Stimulated activated CD8-positive, alpha-beta memory T cell treated with anti-CD3 and anti-CD28 coated beads, Interleukin-15, amount 100 ng/mL, for 4 hours (primary cell): ENCODE data around the gene MTERF4.

ENCODE experiments used
- DNase-seq, 2 donors: peaks; one replicate each; pipeline ENCODE4 v3.0.0-alpha.2; 2020; ENCODE audit warnings: low read depth in 2 of 2

Gene MTERF4

DNA sequence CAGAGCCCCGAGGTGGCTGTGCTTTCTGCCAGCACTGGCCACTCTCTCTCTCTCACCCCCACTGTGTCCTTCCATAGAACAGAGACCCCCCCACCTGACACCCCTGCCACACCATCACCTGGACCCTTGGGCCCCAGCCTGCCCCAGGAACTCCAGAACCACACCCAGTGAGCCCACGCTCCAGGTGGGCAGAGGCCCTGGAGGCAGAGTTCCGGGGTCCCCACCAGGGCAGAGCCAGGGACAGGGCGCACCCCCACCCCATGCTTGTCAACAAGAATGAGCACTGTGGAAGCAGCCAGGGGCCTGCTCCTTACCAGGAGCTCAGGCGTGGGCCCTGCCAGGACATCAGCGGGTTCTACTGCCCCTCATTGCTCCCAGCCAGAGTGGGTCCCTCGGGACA lies 32.6 kb upstream of the MTERF4 start:
- DNase-seq = no peak

GRCh38 chr2:241133436-241133820 lies 31.3 kb upstream of the MTERF4 start:
- no peak for DNase-seq

GRCh38 chr2:241132538-241133435 lies 30.7 kb upstream of the MTERF4 start:
- DNase-seq = no peak

DNA sequence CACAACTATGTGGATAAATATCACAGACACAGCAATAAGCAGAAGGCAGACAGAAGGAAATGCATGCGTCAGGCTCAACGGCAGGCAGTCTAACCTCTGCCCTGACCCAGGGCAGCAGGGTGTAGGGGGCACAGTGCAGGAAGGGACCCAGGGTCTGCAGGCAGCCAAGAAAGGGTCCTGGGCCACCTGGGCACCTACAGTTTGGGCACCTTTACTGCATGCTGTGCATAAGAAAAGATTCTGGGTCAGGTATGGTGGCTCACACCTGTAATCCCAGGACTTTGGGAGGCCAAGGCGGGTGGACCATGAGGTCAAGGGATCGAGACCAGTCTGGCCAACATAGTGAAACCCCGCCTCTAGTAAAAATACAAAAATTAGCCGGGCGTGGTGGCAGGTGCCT lies 29.4 kb upstream of the MTERF4 start:
- no peak for DNase-seq

DNA sequence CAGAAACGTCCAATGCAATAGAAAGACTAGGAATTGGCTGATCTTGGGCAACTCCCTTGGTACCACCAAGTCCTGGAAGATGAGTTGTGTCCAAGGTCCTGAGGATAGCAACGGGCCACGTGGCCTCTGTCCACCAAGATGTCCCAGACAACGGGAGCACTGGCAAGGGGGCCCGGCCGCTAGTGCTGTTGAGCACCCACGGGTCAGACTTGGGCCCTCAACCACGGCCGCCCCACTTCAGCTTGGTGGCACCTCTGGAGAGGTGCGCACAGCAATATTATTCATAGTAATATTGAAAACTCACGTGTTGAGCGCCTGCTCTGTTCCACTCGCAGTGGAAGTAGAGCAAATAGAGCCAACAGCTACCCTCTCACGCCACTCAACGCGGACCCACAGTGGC lies 28.2 kb upstream of the MTERF4 start:
- DNase-seq = no peak

DNA sequence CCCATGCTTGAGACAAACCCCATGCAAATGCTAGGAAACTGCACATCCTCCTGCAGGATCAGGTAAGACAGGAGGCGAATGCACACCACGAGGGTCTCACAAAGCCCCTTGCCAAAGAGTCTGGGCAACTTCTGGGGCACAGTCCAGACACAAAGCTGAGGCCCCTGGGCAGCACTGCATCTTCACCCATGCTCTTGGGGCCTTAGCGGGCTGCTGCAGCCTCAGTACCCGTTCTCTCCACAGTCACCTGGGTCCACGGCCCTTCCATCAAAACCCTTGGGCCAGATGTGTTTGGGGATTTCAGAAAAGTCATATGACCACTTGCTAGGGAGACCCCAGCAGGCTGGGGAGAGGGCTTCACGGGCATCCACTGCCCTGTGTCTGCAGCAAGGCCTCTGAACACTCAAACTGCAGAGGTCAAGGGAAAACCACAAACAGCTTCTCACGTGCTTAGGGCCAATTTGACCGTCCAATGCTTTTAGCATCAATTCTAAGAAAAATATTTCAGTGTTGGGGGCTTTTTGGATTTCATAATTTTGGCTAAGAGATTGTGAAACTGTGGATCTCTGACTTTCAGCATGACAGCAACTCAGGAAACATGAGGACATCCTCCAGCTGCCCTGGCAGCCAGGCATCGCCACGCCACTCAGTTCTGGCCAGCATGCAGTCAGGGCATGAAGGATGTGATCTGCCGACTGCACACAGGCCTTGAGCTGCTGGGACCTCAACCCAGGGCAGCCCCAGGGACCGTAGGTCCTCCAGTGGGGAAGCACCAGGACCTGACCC lies 27.2 kb upstream of the MTERF4 start:
- DNase-seq = no peak

GRCh38 chr2:241128266-241128665 lies 26.2 kb upstream of the MTERF4 start:
- no peak for DNase-seq

- DNase-seq = no peak
Observed at GRCh38 chr2:241126771-241127202, 24.7 kb upstream of the MTERF4 start.

DNA sequence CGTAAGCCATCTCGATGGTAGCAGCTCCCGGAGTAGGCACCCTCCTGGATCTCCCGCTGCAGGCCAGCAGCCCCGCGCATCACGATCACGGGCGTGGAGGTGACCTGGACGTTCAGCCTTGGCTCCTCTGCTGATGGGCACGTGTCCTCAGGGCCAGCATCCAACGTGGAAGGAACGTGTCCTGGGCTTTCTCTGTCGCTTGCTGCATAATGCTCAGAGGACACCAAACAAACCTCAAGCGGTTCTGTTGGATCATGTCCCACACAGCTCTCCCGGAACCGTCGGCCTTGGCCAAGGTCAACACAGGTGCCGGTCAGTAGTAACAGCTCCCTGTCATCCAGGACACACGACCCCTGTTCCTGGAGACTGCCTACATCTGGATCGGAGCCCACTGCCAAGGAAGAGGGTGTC lies 24.1 kb upstream of the MTERF4 start:
- DNase-seq = no peak

DNA sequence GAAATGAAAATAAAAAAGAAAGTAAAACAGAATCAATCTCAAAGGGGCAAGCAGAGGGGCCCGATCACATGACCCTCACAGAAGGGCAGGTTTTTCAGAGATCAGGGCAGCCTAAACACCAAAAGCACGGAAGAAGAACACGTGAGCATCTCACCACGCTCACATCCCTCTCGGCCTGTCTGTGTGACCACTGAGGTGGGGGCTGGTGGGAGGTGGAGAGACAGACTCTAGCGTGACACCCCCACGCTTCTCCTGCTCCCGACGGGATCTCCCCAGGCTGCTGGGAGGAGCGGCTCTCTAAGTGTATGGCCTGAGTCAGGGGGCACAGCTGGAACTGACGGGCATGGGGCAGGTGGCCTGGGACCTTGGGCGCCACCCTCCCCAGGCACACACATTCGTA lies 23.5 kb upstream of the MTERF4 start:
- DNase-seq = no peak

DNA sequence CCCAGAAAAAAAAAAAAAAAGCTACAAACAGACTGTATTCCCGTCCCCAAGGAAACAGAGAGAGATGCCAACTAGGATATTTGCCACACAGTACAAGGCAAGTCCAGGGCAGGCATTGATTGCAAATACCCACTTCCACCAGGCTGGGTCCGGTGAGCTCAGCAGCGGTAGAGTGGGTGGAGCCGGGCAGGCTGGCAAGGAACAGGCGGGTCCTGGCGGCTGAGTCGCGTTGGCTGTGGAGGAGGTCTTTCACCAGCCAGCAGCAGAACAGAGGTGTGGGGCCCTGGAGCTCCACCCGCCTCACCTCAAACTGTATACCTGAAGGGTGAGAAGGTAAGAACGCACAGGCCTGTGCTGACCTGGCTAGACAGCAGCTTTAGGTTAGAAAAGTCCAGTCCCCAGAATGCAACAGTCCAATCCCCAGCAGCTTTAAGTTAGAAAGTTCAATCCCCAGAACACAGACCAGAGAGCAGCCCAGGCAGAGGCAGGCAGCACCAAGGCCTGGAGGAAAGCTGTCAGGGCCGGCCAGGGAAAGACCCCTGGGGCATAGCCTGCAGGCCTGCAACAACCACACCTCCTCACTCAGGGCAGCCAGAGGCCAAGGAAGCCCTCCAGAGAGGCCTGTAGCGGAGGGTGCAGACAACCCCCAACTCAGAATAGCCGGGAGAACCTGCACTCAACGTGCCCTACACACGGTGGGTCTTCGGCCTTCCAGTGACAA lies 21.9 kb upstream of the MTERF4 start:
- no peak for DNase-seq

DNA sequence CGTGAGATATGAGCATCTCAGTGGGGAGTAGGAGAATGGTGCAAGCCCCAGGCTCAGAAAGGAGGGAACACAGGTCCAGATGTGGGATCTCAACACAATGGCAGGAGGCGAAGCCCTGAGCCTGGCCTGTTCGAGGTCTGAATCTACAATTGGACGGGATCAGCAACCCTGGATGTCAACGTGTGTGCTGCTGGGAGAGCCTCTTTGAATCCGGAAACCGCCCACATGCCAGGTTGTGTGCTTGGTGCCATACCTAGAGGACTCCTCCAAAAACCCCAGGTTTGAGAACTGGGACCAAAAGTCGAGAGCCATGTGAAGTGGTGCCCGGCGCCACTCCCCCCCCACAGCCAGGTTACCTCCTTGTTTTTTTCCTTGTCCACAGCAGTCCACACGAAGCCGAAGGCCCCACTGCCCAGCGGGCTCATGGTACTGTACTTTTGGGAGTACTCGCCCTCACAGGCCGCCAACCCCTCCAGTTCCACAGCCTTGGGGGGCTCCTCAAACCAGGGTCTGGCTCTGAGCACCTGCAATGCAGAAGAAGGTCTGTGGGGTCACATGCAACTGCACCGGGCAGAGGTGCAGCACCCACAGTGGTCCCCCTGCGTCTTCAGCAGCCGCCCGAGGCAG lies 20.4 kb upstream of the MTERF4 start:
- DNase-seq = no peak

DNA sequence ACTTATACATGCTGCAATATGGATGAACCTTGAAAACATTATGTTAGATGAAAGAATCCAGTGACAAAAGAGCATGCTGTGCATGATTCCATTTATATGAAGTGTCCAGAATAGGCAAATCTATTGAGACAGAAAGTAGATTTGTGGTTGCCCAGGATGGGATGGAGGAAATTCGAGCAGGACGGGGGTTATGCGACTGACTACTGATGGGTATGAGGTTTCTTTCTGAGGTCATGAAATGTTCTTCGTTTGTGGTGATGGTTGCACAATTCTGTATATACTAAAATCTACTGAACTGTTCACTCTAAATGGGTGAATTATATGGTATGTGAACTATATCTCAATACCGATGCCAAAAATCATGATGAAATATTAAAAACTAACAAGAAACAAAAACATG lies 18.9 kb upstream of the MTERF4 start:
- DNase-seq = no peak

DNA sequence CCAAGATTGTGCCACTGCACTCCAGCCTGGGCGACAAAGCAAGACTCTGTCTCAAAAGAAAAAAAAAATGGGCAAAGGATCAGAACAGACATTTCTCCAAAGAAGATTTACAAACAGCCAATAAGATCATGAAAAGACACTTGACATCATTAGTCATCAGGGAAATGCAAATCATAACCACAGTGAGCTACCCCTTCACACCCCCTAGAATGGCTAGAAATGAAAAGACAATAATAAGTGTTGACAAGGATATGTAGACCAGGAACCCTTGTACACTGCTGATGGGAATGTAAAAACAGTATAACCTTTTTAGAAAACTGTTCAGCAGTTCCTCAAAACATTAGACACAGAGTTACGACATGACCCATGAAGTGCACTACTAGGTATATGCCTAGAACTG lies 18.4 kb upstream of the MTERF4 start:
- no peak for DNase-seq

GRCh38 chr2:241118737-241119505 lies 16.8 kb upstream of the MTERF4 start:
- DNase-seq = no peak

- DNase-seq = no peak
Observed at GRCh38 chr2:241116606-241117560, 14.8 kb upstream of the MTERF4 start.

DNA sequence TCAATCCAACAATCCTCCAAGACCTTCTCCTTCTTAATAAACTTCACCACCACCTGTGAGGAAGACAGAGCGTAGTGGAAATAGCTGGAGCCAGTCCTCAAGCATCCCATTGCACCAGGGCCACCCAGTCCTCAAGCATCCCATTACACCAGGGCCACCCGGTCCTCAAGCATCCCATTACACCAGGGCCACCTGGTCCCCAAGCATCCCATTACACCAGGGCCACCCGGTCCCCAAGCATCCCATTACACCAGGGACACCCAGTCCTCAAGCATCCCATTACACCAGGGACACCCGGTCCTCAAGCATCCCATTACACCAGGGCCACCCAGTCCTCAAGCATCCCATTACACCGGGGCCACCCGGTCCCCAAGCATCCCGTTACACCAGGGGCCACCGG lies 13.3 kb upstream of the MTERF4 start:
- no peak for DNase-seq

DNA sequence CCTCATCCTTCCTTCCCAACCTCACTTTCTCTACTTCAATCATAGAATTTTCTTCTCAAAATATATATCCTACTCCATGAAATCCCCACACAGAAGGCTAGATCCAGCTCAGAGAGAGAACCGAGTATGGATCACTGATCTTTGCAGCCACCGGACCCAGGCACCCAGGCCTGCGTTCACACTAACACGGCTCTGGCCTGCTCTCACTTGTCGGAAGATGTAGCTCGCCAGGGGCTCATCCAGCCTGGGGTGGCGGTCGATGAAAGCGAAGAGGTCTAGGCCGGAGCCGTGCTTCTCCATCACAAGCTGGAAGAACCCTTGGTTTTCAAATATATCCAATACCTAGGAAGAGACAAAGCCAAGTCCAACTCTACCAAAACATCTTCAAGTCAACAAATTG lies 12.7 kb upstream of the MTERF4 start:
- no peak for DNase-seq

DNA sequence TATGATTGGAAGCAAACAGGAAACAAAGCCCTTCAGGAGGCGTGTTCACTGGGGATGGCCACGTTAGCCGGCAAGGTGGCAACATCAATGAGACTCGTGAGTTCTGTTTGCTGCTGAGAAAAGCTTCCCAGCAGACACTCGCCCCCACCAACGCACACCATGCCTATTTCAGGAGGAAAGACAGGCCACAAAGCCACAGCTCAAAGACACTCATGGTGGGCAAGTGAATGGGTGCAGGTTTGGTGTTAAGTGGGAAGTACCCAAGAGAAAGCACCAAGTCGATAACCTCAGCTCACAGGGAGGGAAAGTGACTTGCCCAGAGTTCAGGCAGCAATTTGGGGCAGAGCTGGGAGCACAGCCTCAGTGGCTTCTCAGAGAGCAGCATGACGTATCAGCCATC lies 10.5 kb upstream of the MTERF4 start:
- DNase-seq = peak; percentile 13 to 34

DNA sequence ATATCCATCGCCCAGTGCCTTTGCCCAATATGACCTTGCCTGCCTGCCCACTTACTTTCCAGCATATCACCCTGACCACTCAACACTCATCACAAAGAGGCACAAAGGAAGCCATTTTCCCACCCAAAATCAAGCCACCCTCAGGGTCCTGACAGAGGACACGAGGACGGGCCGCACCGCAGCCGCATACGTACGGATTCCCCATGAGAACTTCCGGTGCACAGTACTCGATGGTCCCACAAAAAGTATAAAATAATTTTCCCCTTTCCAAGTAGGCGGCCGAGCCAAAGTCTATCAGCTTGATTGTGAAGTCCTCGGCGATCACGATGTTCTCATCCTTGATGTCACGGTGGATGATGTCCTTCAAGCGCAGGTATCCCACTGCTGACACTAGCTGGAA lies 10.0 kb upstream of the MTERF4 start:
- no peak for DNase-seq
